B cell (primary cell): ENCODE results near the gene DLD. TPM values are rescaled to one million over a fixed set of nuclear protein-coding genes. Genes with fewer than 3 reads are reported as not detected.
"Not testable (repeated sequence)": the region's sequence is repeated elsewhere in the genome, so short reads cannot be mapped to it uniquely, and the experiment has no call there.

Experiments used
- ATAC-seq: fragments of 200-7000 bp; cut with Tn5 transposase; one replicate; pipeline ENCODE4 v1.10.0; 2021; ENCODE audit warnings: low read depth, mild to moderate bottlenecking, moderate number of reproducible peaks, moderate library complexity
- CTCF ChIA-PET: fragments of 350-600 bp; sonication (Branson Sonifier 250); formaldehyde crosslinking; loops from one replicate; lab custom pipeline; 2021; ENCODE audit warnings: antibody characterized with exemption, inconsistent platforms; lab: Charles Lee
- POLR2A ChIA-PET: fragments of 350-600 bp; sonication (Branson Sonifier 250); formaldehyde crosslinking; loops from one replicate; lab custom pipeline; 2021; ENCODE audit warnings: antibody characterized with exemption; lab: Charles Lee
- DNase-seq: peaks from one replicate; pipeline ENCODE4 v3.0.0; 2013
- H2AFZ ChIP-seq: 2 replicates; pipeline ENCODE4 v1.6.1; 2012; ENCODE audit warnings: mild to moderate bottlenecking, low read depth, low read length; ENCODE audit not compliant: insufficient read depth, poor library complexity, severe bottlenecking
- H3K27ac ChIP-seq, 2 donors: 1 replicate in 1 of 2; 2 replicates in 1 of 2; pipeline ENCODE4 v1.5.1; 2012 to 2013; ENCODE audit warnings: low read length in 2 of 2, mild to moderate bottlenecking in 2 of 2, moderate library complexity in 1 of 2
- H3K27me3 ChIP-seq, 4 experiments: fragments of 200-600 bp in 1 of 4; sonication (generic) in 1 of 4; replicated peaks in 1 of 4; 1 replicate in 2 of 4; 2 replicates in 2 of 4; pipeline versions ENCODE4 v1.6.1 to v1.7.0; 2013 to 2016; ENCODE audit warnings: low read length in 3 of 4, mild to moderate bottlenecking in 2 of 4, mixed read lengths in 1 of 4, moderate library complexity in 1 of 4; ENCODE audit not compliant: insufficient read depth in 4 of 4, control insufficient read depth in 3 of 4; ENCODE audit errors: control extremely low read depth in 1 of 4
- H3K36me3 ChIP-seq, 2 experiments: replicated peaks in 1 of 2; 1 replicate in 1 of 2; 2 replicates in 1 of 2; pipeline versions ENCODE4 v1.6.1 to v1.7.1; 2013; ENCODE audit warnings: low read length in 1 of 2; ENCODE audit not compliant: insufficient read depth in 2 of 2, control insufficient read depth in 1 of 2; ENCODE audit errors: control extremely low read depth in 1 of 2, extremely low read depth in 1 of 2
- H3K4me1 ChIP-seq, 2 donors: fragments of 200-600 bp in 1 of 2; sonication (generic) in 1 of 2; 1 replicate in 1 of 2; 2 replicates in 1 of 2; pipeline versions ENCODE4 v1.5.1 to v1.6.1; 2013 to 2017; ENCODE audit warnings: low read length in 2 of 2; ENCODE audit not compliant: control insufficient read depth in 2 of 2, insufficient read depth in 2 of 2
- H3K4me2 ChIP-seq: replicated peaks from 2 replicates; pipeline ENCODE3; 2012; ENCODE audit warnings: mild to moderate bottlenecking, low read depth, low read length; ENCODE audit not compliant: poor library complexity, severe bottlenecking
- H3K4me3 ChIP-seq, 5 experiments: fragments of 200-600 bp in 1 of 5; sonication (generic) in 1 of 5; 1 replicate in 3 of 5; 2 replicates in 2 of 5; pipeline versions ENCODE4 v1.5.1 to v1.7.0; 2011 to 2016; ENCODE audit warnings: low read length in 4 of 5, mild to moderate bottlenecking in 4 of 5, low read depth in 2 of 5, control low read depth in 1 of 5, moderate library complexity in 1 of 5; ENCODE audit not compliant: insufficient read depth in 1 of 5; ENCODE audit errors: control extremely low read depth in 1 of 5, extremely low read depth in 1 of 5
- H3K79me2 ChIP-seq: fragments of 200-600 bp; sonication (generic); one replicate; pipeline ENCODE4 v1.6.0; 2016; ENCODE audit warnings: low read length; ENCODE audit not compliant: control insufficient read depth, insufficient read depth
- H3K9ac ChIP-seq: fragments of 200-600 bp; sonication (generic); 2 replicates; pipeline ENCODE4 v1.6.1; 2017; ENCODE audit warnings: mild to moderate bottlenecking, low read length, moderate library complexity
- H3K9me3 ChIP-seq, 3 donors: one replicate each; pipeline versions ENCODE4 v1.6.1 to v1.7.1; 2013; ENCODE audit warnings: low read length in 2 of 3; ENCODE audit not compliant: control insufficient read depth in 2 of 3, insufficient read depth in 1 of 3; ENCODE audit errors: control extremely low read depth in 1 of 3
- H4K20me1 ChIP-seq: 2 replicates; pipeline ENCODE4 v1.6.0; 2012; ENCODE audit warnings: mild to moderate bottlenecking, low read length; ENCODE audit not compliant: insufficient read depth, control insufficient read depth, poor library complexity, severe bottlenecking
- H3K27ac Mint-ChIP-seq: one replicate; pipeline ENCODE4 v1.8.0; 2021; ENCODE audit warnings: mixed read lengths
- H3K27me3 Mint-ChIP-seq: one replicate; pipeline ENCODE4 v1.8.0; 2021; ENCODE audit warnings: mixed read lengths
- H3K4me1 Mint-ChIP-seq: one replicate; pipeline ENCODE4 v1.8.0; 2021; ENCODE audit warnings: mixed read lengths
- H3K4me3 Mint-ChIP-seq: one replicate; pipeline ENCODE4 v1.8.0; 2021; ENCODE audit warnings: mixed read lengths
- H3K9me3 Mint-ChIP-seq: one replicate; pipeline ENCODE4 v1.8.0; 2022; ENCODE audit warnings: mixed read lengths; ENCODE audit not compliant: insufficient read depth
- EZH2 ChIP-seq: IDR thresholded peaks from 2 replicates; pipeline ENCODE4 v1.6.1; 2012; ENCODE audit warnings: borderline replicate concordance, low read depth, mild to moderate bottlenecking, moderate library complexity, low read length; ENCODE audit not compliant: insufficient read depth, poor library complexity, severe bottlenecking
- WGBS: methylation state at CpG from one replicate; pipeline ENCODE4 v1.1.5; 2013; ENCODE audit warnings: missing lambda C conversion rate; ENCODE audit not compliant: insufficient coverage; 5-methylcytosine and 5-hydroxymethylcytosine counted together
- intact Hi-C: fragments of 100-400 bp; cut with micrococcal nuclease; formaldehyde crosslinking; loops from one replicate; pipeline ENCODE4 v1.10.0; 2022
- polyA plus RNA-seq: library from polyadenylated mRNA; depleted of rRNA; stranded (reverse); fragments of >200 nt; gene quantifications from 2 replicates; pipeline ENCODE4 v1.2.3, GENCODE V29; 2012
- total RNA-seq, 2 donors: library from RNA; stranded (reverse); fragments of 120-200 nt in 1 of 2; gene quantifications; 1 replicate in 1 of 2; 2 replicates in 1 of 2; pipeline versions ENCODE4 v1.2.3 to v1.2.4, GENCODE V29; 2013 to 2022
- TF ChIP-seq, protein P1 (sequence below): fragments of 200-600 bp; IDR thresholded peaks from one replicate; pipeline ENCODE4 v1.8.0; 2022; ENCODE audit warnings: antibody characterized with exemption, mild to moderate bottlenecking

Gene DLD
- total and polyA plus RNA-seq, 2 donors (not counting 1 experiment from before 2014, with no cell fraction given): 26.7 to 47.9 TPM

DNA sequence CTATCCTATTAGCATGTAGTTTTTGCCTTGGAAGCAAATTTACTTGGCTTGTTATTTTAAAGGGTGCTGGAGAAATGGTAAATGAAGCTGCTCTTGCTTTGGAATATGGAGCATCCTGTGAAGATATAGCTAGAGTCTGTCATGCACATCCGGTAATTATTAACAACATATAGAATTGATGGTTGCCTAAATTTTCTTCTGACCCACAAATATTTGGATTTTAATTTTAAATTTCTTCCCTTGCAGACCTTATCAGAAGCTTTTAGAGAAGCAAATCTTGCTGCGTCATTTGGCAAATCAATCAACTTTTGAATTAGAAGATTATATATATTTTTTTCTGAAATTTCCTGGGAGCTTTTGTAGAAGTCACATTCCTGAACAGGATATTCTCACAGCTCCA is 28.0 kb downstream of the DLD start:
- Histone ChIP-seq H3K27me3 (no peaks in the 10 kb centered on the region), H3K36me3 (peaks cover 19 to 51% of the 10 kb centered on the region in 2 experiments), H4K20me1 (no peaks in the 10 kb centered on the region), H3K9ac (no peak overlapping the region), H3K4me2 (no peak overlapping the region), H3K4me1 (no peaks in the 10 kb centered on the region), H3K79me2 (no peaks in the 10 kb centered on the region), H3K27ac (no peak overlapping the region), H2AFZ (no peak overlapping the region), H3K4me3 (no peak overlapping the region), H3K9me3 (peaks cover 0 to 4% (median 0%) of the 10 kb centered on the region in 3 donors)
- no peaks in the 10 kb centered on the region for H3K9me3 Mint-ChIP-seq
- ChIA-PET POLR2A (no interaction called here), CTCF (interaction anchor here (0.6 kb wide), 1 partner anchor 378 kb away, joined by 3 read pairs; no protein-coding TSS in a partner anchor)
- H3K4me3 Mint-ChIP-seq: no peak overlapping the region
- intact Hi-C loops: no loop called here
- peaks cover 15% of the 10 kb centered on the region for H3K4me1 Mint-ChIP-seq
- ATAC-seq (no peak), DNase-seq (no peak)
- H3K27me3 Mint-ChIP-seq: no peaks in the 10 kb centered on the region
- H3K27ac Mint-ChIP-seq: no peak overlapping the region
- TF ChIP-seq EZH2: no peak
- TF ChIP-seq, protein P1, sequence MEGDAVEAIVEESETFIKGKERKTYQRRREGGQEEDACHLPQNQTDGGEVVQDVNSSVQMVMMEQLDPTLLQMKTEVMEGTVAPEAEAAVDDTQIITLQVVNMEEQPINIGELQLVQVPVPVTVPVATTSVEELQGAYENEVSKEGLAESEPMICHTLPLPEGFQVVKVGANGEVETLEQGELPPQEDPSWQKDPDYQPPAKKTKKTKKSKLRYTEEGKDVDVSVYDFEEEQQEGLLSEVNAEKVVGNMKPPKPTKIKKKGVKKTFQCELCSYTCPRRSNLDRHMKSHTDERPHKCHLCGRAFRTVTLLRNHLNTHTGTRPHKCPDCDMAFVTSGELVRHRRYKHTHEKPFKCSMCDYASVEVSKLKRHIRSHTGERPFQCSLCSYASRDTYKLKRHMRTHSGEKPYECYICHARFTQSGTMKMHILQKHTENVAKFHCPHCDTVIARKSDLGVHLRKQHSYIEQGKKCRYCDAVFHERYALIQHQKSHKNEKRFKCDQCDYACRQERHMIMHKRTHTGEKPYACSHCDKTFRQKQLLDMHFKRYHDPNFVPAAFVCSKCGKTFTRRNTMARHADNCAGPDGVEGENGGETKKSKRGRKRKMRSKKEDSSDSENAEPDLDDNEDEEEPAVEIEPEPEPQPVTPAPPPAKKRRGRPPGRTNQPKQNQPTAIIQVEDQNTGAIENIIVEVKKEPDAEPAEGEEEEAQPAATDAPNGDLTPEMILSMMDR: no peak
- WGBS: no CpG with 5 or more reads among the region's 2 CpGs

DNA sequence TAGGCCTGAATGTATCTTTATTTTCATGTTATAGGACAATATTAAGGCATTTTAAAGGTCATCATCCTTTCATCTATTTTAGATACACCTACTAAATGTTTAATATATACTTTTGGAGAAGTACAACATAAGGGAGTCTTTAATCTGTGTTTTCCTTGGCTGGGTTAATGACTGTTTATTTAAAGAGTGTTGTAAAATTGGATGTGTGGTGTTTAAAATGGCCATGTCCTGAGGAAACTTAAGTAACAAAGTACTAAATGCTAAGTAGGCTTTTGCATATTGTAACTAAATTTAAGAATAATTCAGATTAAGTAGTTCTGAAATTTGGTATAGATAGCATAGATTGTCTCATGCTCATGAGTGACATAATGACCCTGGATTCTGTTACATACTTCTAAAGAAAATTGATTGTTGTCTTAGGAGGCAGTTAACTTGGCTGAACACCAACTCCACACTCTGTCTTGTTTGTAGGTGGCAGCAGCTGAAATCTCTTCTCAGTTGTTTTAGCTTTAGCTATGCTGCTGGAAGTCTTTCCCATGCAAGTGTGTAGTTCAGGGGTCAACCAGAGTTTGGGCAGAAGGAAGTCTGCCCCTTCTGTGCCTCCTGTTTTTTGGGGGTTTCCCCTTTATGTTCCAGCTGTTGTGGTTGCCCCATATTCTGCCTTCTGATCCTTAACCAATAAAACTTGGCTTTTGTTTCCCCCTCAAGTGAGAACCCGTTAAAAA is 29.2 kb downstream of the DLD start:
- no peak for TF ChIP-seq EZH2
- TF ChIP-seq, protein P1: no peak
- no peak overlapping the region for H3K27ac ChIP-seq
- no peak for DNase-seq
- no peaks in the 10 kb centered on the region for H3K79me2 ChIP-seq
- POLR2A ChIA-PET: no interaction called here
- whole genome bisulfite sequencing: no CpG with 5 or more reads among the region's 1 CpG
- H3K27me3 ChIP-seq: no peaks in the 10 kb centered on the region
- Mint-ChIP-seq H3K27ac (no peak overlapping the region), H3K4me1 (peaks cover 22% of the 10 kb centered on the region), H3K9me3 (no peaks in the 10 kb centered on the region), H3K4me3 (no peak overlapping the region), H3K27me3 (no peaks in the 10 kb centered on the region)
- H2AFZ ChIP-seq: no peak overlapping the region
- H3K4me1 ChIP-seq: peaks cover 6 to 8% of the 10 kb centered on the region in 2 donors
- peaks cover 0 to 4% (median 0%) of the 10 kb centered on the region in 3 donors for H3K9me3 ChIP-seq
- CTCF ChIA-PET: no interaction called here
- H3K36me3 ChIP-seq: peaks cover 18 to 51% of the 10 kb centered on the region in 2 experiments
- intact Hi-C loops: no loop called here
- no peaks in the 10 kb centered on the region for H4K20me1 ChIP-seq
- no peak overlapping the region for H3K9ac ChIP-seq
- no peak overlapping the region for H3K4me2 ChIP-seq
- no peak overlapping the region for H3K4me3 ChIP-seq
- no peak for ATAC-seq

GRCh38 chr7:107921826-107922225 is 30.8 kb downstream of the DLD start:
- H3K27ac ChIP-seq, H3K9ac ChIP-seq, H3K4me3 Mint-ChIP-seq, POLR2A ChIA-PET, H2AFZ ChIP-seq, H4K20me1 ChIP-seq, H3K79me2 ChIP-seq, DNase-seq, H3K27me3 Mint-ChIP-seq, H3K27me3 ChIP-seq, H3K4me3 ChIP-seq, H3K9me3 ChIP-seq, H3K4me2 ChIP-seq, ATAC-seq, CTCF ChIA-PET, H3K9me3 Mint-ChIP-seq, intact Hi-C loops, H3K27ac Mint-ChIP-seq, H3K4me1 ChIP-seq: not testable (repeated sequence)
- WGBS: no CpG with 5 or more reads among the region's 2 CpGs
- H3K4me1 Mint-ChIP-seq: peaks cover 22% of the 10 kb centered on the region
- H3K36me3 ChIP-seq: peaks cover 18 to 49% of the 10 kb centered on the region in 2 experiments
